HUDEP-2 (cell line): ENCODE measurements around the gene LY6G5B.
A peak's percentile ranks its signal among the peaks of the same experiment; 100 is the strongest.

ENCODE experiments used
- DNase-seq, 76 experiments: peaks; one replicate each; lab custom pipeline; 2025; ENCODE audit not compliant: unreplicated experiment in 76 of 76; lab: John Stamatoyannopoulos, UW

LY6G5B gene

GRCh38 chr6:31669676-31670075 lies at the start of gene LY6G5B:
TSS of gene LY6G5B (plus strand) at chr6:31669976. CDS start at chr6:31670951, 975 bp downstream.
- DNase-seq = no peak

- DNase-seq = peak in 62 of 76 experiments; percentile 35 to 100 (median 82)
These were observed 49.0 kb upstream of the LY6G5B start, which contains the start of gene PRRC2A for GRCh38 chr6:31620586-31621319. TSS of gene PRRC2A (plus strand) at chr6:31620715. CDS start at chr6:31622790, 2,075 bp downstream.

GRCh38 chr6:31621320-31621939 lies 48.3 kb upstream of the LY6G5B start:
- DNase-seq = no peak

- no peak for DNase-seq
These were observed 47.8 kb upstream of the LY6G5B start for GRCh38 chr6:31621991-31622390.

GRCh38 chr6:31622684-31623091 lies 47.1 kb upstream of the LY6G5B start:
- no peak for DNase-seq

- DNase-seq = no peak
These were observed 45.7 kb upstream of the LY6G5B start for GRCh38 chr6:31624070-31624469.

- DNase-seq = no peak
These were observed 42.8 kb upstream of the LY6G5B start for GRCh38 chr6:31626952-31627351.

GRCh38 chr6:31627690-31628287 lies 42.0 kb upstream of the LY6G5B start:
- DNase-seq = no peak

- no peak for DNase-seq
These were observed 40.8 kb upstream of the LY6G5B start for GRCh38 chr6:31629014-31629413.

GRCh38 chr6:31630177-31630934 lies 39.4 kb upstream of the LY6G5B start:
- no peak for DNase-seq

- DNase-seq = no peak
These were observed 38.6 kb upstream of the LY6G5B start for GRCh38 chr6:31631209-31631608.

GRCh38 chr6:31631681-31632278 lies 38.0 kb upstream of the LY6G5B start:
- DNase-seq = no peak

GRCh38 chr6:31632279-31632946 lies 37.4 kb upstream of the LY6G5B start:
- no peak for DNase-seq

GRCh38 chr6:31633447-31633846 lies 36.3 kb upstream of the LY6G5B start:
- DNase-seq = no peak

- DNase-seq = no peak
These were observed 35.6 kb upstream of the LY6G5B start for GRCh38 chr6:31634131-31634530.

GRCh38 chr6:31634969-31635575 lies 34.7 kb upstream of the LY6G5B start:
- DNase-seq = no peak

- no peak for DNase-seq
These were observed 32.8 kb upstream of the LY6G5B start for GRCh38 chr6:31636698-31637596.

- DNase-seq = no peak
These were observed 30.7 kb upstream of the LY6G5B start for GRCh38 chr6:31639043-31639442.

GRCh38 chr6:31639449-31639861 lies 30.3 kb upstream of the LY6G5B start:
- no peak for DNase-seq
